GM23248 (cell line): Measurements from ENCODE around the gene ALDH1A2. TPM values are rescaled to one million over a fixed set of nuclear protein-coding genes. Genes with fewer than 3 reads are reported as not detected.

Experiments used
- DNase-seq: peaks from one replicate; pipeline ENCODE4 v3.0.0-alpha.2; 2015
- H2AFZ ChIP-seq: fragments of 200-600 bp; sonication (generic); 2 replicates; pipeline ENCODE4 v1.6.1; 2016; ENCODE audit warnings: antibody characterized with exemption
- H3F3A ChIP-seq: fragments of 200-600 bp; sonication (generic); 2 replicates; pipeline ENCODE4 v1.6.1; 2016; ENCODE audit warnings: mild to moderate bottlenecking, antibody characterized with exemption, mixed run types; ENCODE audit not compliant: insufficient read depth
- H3K27ac ChIP-seq: fragments of 200-600 bp; sonication (generic); 2 replicates; pipeline ENCODE4 v1.5.1; 2016; ENCODE audit warnings: mild to moderate bottlenecking
- H3K27me3 ChIP-seq: fragments of 200-600 bp; sonication (generic); replicated peaks from 2 replicates; pipeline ENCODE4 v1.6.1; 2016; ENCODE audit warnings: mild to moderate bottlenecking; ENCODE audit not compliant: insufficient read depth
- H3K36me3 ChIP-seq: fragments of 200-600 bp; sonication (generic); 2 replicates; pipeline ENCODE4 v1.6.1; 2016; ENCODE audit warnings: low read depth, mild to moderate bottlenecking
- H3K4me1 ChIP-seq: fragments of 200-600 bp; sonication (generic); 2 replicates; pipeline ENCODE4 v1.6.1; 2016; ENCODE audit warnings: mild to moderate bottlenecking; ENCODE audit not compliant: insufficient read depth
- H3K4me2 ChIP-seq: fragments of 200-600 bp; sonication (generic); one replicate; pipeline ENCODE4 v1.6.1; 2016; ENCODE audit warnings: mild to moderate bottlenecking; ENCODE audit not compliant: unreplicated experiment
- H3K4me3 ChIP-seq: fragments of 200-600 bp; sonication (generic); 2 replicates; pipeline ENCODE4 v1.5.1; 2016; ENCODE audit warnings: mild to moderate bottlenecking
- H3K79me2 ChIP-seq: fragments of 200-600 bp; sonication (generic); 2 replicates; pipeline ENCODE4 v1.6.1; 2016; ENCODE audit warnings: mild to moderate bottlenecking; ENCODE audit not compliant: insufficient read depth
- H3K9ac ChIP-seq: fragments of 200-600 bp; sonication (generic); 2 replicates; pipeline ENCODE4 v1.6.1; 2016; ENCODE audit warnings: mild to moderate bottlenecking
- H3K9me2 ChIP-seq: fragments of 200-600 bp; sonication (generic); 2 replicates; pipeline ENCODE4 v1.6.1; 2016; ENCODE audit warnings: mixed run types, mild to moderate bottlenecking, moderate library complexity; ENCODE audit not compliant: insufficient read depth
- H3K9me3 ChIP-seq: fragments of 200-600 bp; sonication (generic); one replicate; pipeline ENCODE4 v1.6.1; 2017; ENCODE audit warnings: low read depth
- H4K20me1 ChIP-seq: fragments of 200-600 bp; sonication (generic); 2 replicates; pipeline ENCODE4 v1.6.0; 2016; ENCODE audit not compliant: insufficient read depth
- EZH2 ChIP-seq: fragments of 200-600 bp; sonication (generic); IDR thresholded peaks from 2 replicates; pipeline ENCODE4 v1.6.1; 2018; ENCODE audit warnings: antibody characterized with exemption, mild to moderate bottlenecking; ENCODE audit not compliant: insufficient read depth, poor library complexity, severe bottlenecking
- EZH2phosphoT487 ChIP-seq: fragments of 200-600 bp; sonication (generic); IDR thresholded peaks from 2 replicates; pipeline ENCODE4 v1.6.1; 2018; ENCODE audit warnings: antibody characterized with exemption, moderate library complexity, mild to moderate bottlenecking, low read depth; ENCODE audit not compliant: insufficient read depth
- WGBS, 2 experiments: methylation state at CpG; one replicate each; pipeline ENCODE4 v1.1.6; 2015 to 2017; ENCODE audit warnings: low lambda C conversion rate in 2 of 2, low coverage in 1 of 2; ENCODE audit errors: missing lambda C conversion rate in 2 of 2; 5-methylcytosine and 5-hydroxymethylcytosine counted together
- in situ Hi-C: fragments of 300-500 bp; cut with MboI; formaldehyde crosslinking; loops from 2 replicates; pipeline ENCODE4 v1.15.0; 2020
- polyA plus RNA-seq: library from polyadenylated mRNA; unstranded; fragments of >200 nt; fragmentation: Nextera tagmentation; extraction: Ambion mirVana; gene quantifications from 2 replicates; pipeline ENCODE4 v1.2.1, GENCODE V29; 2016
- total RNA-seq: library from RNA; depleted of rRNA; stranded (reverse); fragments of >200 nt; shearing (Covaris generic); gene quantifications from 2 replicates; pipeline ENCODE4 v1.2.3, GENCODE V29; 2014

The ALDH1A2 gene
- total and polyA plus RNA-seq, 2 experiments from 2014 or later = 0.11 to 0.68 TPM

DNA sequence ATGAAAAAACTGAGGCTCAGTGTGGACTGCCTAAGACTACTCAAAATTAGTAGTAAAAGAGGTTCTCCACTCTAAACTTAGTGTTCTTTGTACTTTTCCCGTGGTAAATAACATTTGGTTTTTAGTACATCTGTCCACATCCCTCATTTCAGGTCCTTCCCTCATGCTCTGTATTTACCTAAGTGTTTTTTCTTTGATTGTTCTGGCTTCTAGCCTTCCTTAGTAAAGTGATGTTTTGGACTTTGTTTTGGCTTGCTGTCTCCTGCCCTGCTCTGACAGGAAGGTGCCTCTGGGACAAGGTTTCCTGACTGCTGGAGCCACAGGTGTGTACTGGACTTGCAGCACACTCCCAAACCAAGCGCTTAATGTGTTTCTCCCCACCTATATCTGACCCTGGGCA lies 29.9 kb upstream of the ALDH1A2 start:
- Histone ChIP-seq H3K4me1 (no peaks in the 10 kb centered on the region), H2AFZ (no peak overlapping the region), H3K79me2 (no peaks in the 10 kb centered on the region), H3F3A (no peaks in the 10 kb centered on the region), H3K27me3 (no peaks in the 10 kb centered on the region), H3K36me3 (no peaks in the 10 kb centered on the region), H3K27ac (no peak overlapping the region), H3K4me3 (no peak overlapping the region), H3K9ac (no peak overlapping the region), H3K9me2 (no peaks in the 10 kb centered on the region), H3K4me2 (no peak overlapping the region), H4K20me1 (no peaks in the 10 kb centered on the region), H3K9me3 (no peaks in the 10 kb centered on the region)
- TF ChIP-seq EZH2phosphoT487 = no peak
- TF ChIP-seq EZH2 = no peak
- in situ Hi-C loops = no loop called here
- no peak for DNase-seq
- WGBS, 2 experiments = 46 to 55% methylated on average over 2 of the region's 2 CpGs

DNA sequence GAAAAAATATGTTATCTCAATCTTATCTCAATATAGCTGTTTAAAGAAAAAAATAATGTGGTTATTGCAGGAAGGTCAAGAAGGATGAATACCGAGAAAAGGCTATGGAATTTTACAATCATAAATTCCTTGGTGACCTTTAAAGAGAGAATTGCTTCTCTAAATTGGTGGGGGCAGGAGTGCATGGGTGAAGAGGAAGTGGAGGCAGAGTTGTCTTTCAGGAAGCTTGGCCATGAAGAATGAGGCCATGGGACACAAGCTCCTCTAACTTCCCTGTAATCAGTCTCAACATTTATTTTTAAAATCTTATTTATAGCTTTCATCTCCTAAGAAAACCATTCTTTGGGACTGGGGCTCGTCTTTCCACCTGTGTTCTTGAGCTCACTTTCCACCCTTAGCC lies 22.4 kb upstream of the ALDH1A2 start:
- no peaks in the 10 kb centered on the region for H3K9me2 ChIP-seq
- no peaks in the 10 kb centered on the region for H3K9me3 ChIP-seq
- no peak overlapping the region for H2AFZ ChIP-seq
- WGBS, 2 experiments = 80 to 81% methylated on average over 2 of the region's 2 CpGs
- no peaks in the 10 kb centered on the region for H3K27me3 ChIP-seq
- no peak overlapping the region for H3K4me2 ChIP-seq
- no peak overlapping the region for H3K4me3 ChIP-seq
- no peaks in the 10 kb centered on the region for H3K79me2 ChIP-seq
- no peaks in the 10 kb centered on the region for H3F3A ChIP-seq
- TF ChIP-seq EZH2phosphoT487 (no peak), EZH2 (no peak)
- no peak overlapping the region for H3K27ac ChIP-seq
- no peaks in the 10 kb centered on the region for H3K36me3 ChIP-seq
- DNase-seq = no peak
- no peaks in the 10 kb centered on the region for H4K20me1 ChIP-seq
- in situ Hi-C loops = no loop called here
- H3K9ac ChIP-seq = no peak overlapping the region
- H3K4me1 ChIP-seq = peaks cover 10% of the 10 kb centered on the region

DNA sequence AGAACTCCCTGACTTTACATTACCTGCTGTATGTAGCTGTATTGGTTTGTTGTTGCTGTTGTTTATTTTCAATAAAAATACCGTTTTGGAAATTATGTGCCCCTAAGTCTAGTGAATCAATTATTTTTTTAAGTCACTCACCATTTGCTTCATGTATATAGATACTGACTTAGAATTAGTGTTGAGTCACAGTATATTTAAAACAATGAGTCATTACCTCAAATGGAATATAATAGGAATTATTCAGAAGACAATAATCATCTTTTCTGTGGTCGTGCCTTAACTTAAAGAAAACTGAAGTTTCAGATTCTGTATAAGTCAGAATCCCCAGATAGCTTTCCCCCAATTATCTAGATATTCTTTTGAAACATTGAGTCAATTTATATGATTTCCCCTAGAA lies 21.0 kb upstream of the ALDH1A2 start:
- DNase-seq = peak; percentile 53
- Histone ChIP-seq H4K20me1 (no peaks in the 10 kb centered on the region), H3K4me1 (peaks cover 18% of the 10 kb centered on the region), H3K4me2 (peak overlapping the region; percentile 30), H3K9me3 (no peaks in the 10 kb centered on the region), H3K4me3 (no peak overlapping the region), H3F3A (peaks cover 8% of the 10 kb centered on the region), H3K27ac (no peak overlapping the region), H3K9ac (no peak overlapping the region), H3K27me3 (no peaks in the 10 kb centered on the region), H2AFZ (no peak overlapping the region), H3K9me2 (no peaks in the 10 kb centered on the region), H3K36me3 (no peaks in the 10 kb centered on the region), H3K79me2 (no peaks in the 10 kb centered on the region)
- TF ChIP-seq EZH2phosphoT487 = no peak
- 14 to 26% methylated on average over 2 of the region's 2 CpGs for WGBS, 2 experiments
- in situ Hi-C loops = no loop called here

DNA sequence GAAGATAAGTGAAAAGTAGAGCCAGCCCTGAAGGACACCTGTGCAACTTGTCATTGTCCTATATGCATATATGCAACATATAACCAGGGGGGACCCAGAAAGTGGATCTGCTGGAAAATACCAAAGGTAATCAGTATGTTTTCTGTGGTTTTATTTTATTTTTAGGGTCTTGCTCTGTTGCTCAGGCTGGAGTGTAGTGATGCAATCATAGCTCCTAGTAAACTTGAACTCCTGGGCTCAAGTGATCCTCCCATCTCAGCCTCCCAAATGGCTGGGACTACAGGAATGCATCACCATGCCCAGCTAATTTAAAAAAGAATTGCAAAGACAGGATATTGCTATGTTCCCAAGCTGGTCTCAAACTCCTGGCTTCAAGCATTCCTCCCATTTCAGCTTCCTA lies 18.0 kb upstream of the ALDH1A2 start:
- Histone ChIP-seq H3K9me3 (no peaks in the 10 kb centered on the region), H3K27me3 (no peaks in the 10 kb centered on the region), H3K4me2 (no peak overlapping the region), H2AFZ (no peak overlapping the region), H3K36me3 (no peaks in the 10 kb centered on the region), H4K20me1 (no peaks in the 10 kb centered on the region), H3K9me2 (no peaks in the 10 kb centered on the region), H3K4me1 (peaks cover 25% of the 10 kb centered on the region), H3K9ac (no peak overlapping the region), H3F3A (peaks cover 21% of the 10 kb centered on the region), H3K79me2 (no peaks in the 10 kb centered on the region), H3K4me3 (no peak overlapping the region), H3K27ac (no peak overlapping the region)
- TF ChIP-seq EZH2phosphoT487 (no peak), EZH2 (no peak)
- DNase-seq = no peak
- in situ Hi-C loops = no loop called here

DNA sequence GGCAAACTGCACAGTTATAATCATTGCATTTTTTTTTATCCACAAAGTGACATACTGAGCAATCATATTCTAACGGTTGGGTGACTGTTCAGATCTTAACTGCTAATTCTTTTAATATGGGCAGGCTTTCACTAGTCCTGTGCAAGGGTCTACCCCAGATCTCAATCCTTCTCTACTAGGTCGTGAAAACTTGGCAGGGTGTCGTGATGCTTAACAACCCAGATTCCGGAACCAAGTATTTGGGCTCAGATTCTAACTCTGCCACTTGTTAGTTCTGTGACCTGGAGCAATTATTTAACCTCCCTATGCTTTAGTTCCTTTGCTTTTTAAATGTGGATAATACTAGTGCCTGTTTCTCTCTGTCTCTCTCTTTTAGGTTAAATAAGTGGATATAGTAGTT lies 16.4 kb upstream of the ALDH1A2 start:
- Histone ChIP-seq H3K79me2 (no peaks in the 10 kb centered on the region), H2AFZ (0 out of 2 replicates have a peak overlapping the region, but pooled peaks have one; percentile 32), H4K20me1 (no peaks in the 10 kb centered on the region), H3K4me1 (peaks cover 25% of the 10 kb centered on the region), H3K9ac (peak overlapping the region; percentile 17; the same call in 1 of the 2 replicates), H3K27me3 (no peaks in the 10 kb centered on the region), H3K36me3 (no peaks in the 10 kb centered on the region), H3K4me3 (peak overlapping the region; percentile 27; the same call in 1 of the 2 replicates), H3K27ac (peak overlapping the region; percentile 18), H3K4me2 (peak overlapping the region; percentile 59), H3F3A (peaks cover 21% of the 10 kb centered on the region), H3K9me2 (no peaks in the 10 kb centered on the region), H3K9me3 (no peaks in the 10 kb centered on the region)
- DNase-seq = peak; percentile 29
- WGBS, 2 experiments = 46 to 55% methylated on average over 4 of the region's 4 CpGs
- in situ Hi-C loops = no loop called here
- TF ChIP-seq EZH2 = no peak
- TF ChIP-seq EZH2phosphoT487 = no peak
